Transverse colon (tissue), 4 donors: ENCODE data around the gene ESR1. TPM values are rescaled to one million over a fixed set of nuclear protein-coding genes. Genes with fewer than 3 reads are reported as not detected.
A peak's percentile ranks its signal among the peaks of the same experiment; 100 is the strongest.

Experiments
- DNase-seq: peaks from one replicate; pipeline ENCODE4 v3.0.0-alpha.2; 2019
- H3K27ac ChIP-seq, 4 donors: fragments of 200-600 bp; sonication (generic); 2 replicates each; pipeline ENCODE4 v1.5.1; 2016 to 2018; ENCODE audit warnings: inconsistent platforms in 4 of 4
- H3K27me3 ChIP-seq: fragments of 200-600 bp; sonication (generic); 2 replicates; pipeline ENCODE4 v1.5.1; 2017; ENCODE audit warnings: inconsistent platforms
- H3K36me3 ChIP-seq, 4 donors: fragments of 200-600 bp; sonication (generic); 2 replicates each; pipeline ENCODE4 v1.5.1; 2017 to 2019; ENCODE audit warnings: inconsistent platforms in 4 of 4
- H3K4me1 ChIP-seq, 4 donors: fragments of 200-600 bp; sonication (generic); 2 replicates each; pipeline ENCODE4 v1.5.1; 2017 to 2020; ENCODE audit warnings: inconsistent platforms in 4 of 4
- H3K4me3 ChIP-seq, 4 donors: fragments of 200-600 bp; sonication (generic); 1 replicate in 1 of 4; 2 replicates in 3 of 4; pipeline versions ENCODE4 v1.5.1 to v1.6.1; 2017 to 2019; ENCODE audit warnings: inconsistent platforms in 4 of 4
- H3K9me3 ChIP-seq, 2 donors: fragments of 200-600 bp; sonication (generic); 2 replicates each; pipeline ENCODE4 v1.5.1; 2017 to 2019; ENCODE audit warnings: inconsistent platforms in 2 of 2
- EP300 ChIP-seq: sonication (generic); formaldehyde crosslinking; IDR thresholded peaks from one replicate; pipeline ENCODE4 v1.6.1; 2017; ENCODE audit warnings: antibody characterized with exemption, low read depth
- POLR2A ChIP-seq: fragments of 450-650 bp; IDR thresholded peaks from one replicate; pipeline ENCODE4 v1.6.1; 2016; ENCODE audit warnings: antibody characterized with exemption, mild to moderate bottlenecking, moderate library complexity
- POLR2AphosphoS5 ChIP-seq, 3 donors: sonication (generic); formaldehyde crosslinking; IDR thresholded peaks; one replicate each; pipeline ENCODE4 v1.6.1; 2016; ENCODE audit warnings: antibody characterized with exemption in 3 of 3
- WGBS, 2 donors: methylation state at CpG; one replicate each; pipeline ENCODE4 v1.1.5; 2018; ENCODE audit warnings: low coverage in 1 of 2; 5-methylcytosine and 5-hydroxymethylcytosine counted together
- in situ Hi-C, 4 donors: fragments of 200-750 bp; cut with MboI; loops; one replicate each; pipeline versions ENCODE4 v1.15.0 to v1.15.1; 2017; ENCODE audit warnings: low sequenced_read_pairs in 3 of 4, low pct_ligation_motif_present in 1 of 4, low pct_unique_long_range_greater_than_20kb in 1 of 4
- intact Hi-C: fragments of 100-400 bp; cut with DNase I; formaldehyde crosslinking; loops from one replicate; pipeline ENCODE4 v1.15.1; 2023; ENCODE audit warnings: low total_unique reads
- total RNA-seq, 4 donors: library from RNA; depleted of rRNA; stranded (reverse); fragments of >200 nt; gene quantifications; one replicate each; pipeline ENCODE4 v1.1.0, GENCODE V29; 2016
- TF ChIP-seq, protein P1 (sequence below), 5 experiments: fragments of 200-600 bp in 3 of 5; fragments of 450-650 bp in 2 of 5; sonication (generic) in 3 of 5; IDR thresholded peaks; 1 replicate in 2 of 5; 2 replicates in 3 of 5; pipeline ENCODE4 v1.5.1; 2016 to 2017; ENCODE audit warnings: antibody characterized with exemption in 5 of 5, inconsistent platforms in 3 of 5, mild to moderate bottlenecking in 2 of 5, moderate library complexity in 1 of 5

ESR1 gene
- total RNA-seq, 4 donors from 2014 or later: 0.37 to 0.48 (median 0.41) TPM; not detected in 1

DNA sequence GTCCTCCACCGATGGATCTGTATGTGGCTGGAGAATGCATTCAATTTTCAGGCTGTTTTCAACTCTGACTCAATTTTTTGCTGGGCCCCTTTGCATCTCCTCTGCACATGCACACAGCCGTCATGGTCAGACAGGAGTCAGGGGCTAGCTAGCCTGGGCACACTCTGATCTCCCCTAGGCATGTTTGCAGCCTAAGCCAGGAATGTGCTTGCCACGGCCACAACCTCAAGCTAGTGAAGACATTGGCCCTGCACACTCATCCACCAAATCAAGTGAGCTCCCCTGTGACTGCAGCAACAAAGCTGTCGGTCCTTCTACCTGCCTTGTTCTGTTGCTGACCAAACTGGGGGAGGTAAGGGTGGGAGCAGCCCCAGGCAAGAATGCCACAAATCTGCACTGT is 300.5 kb downstream of the ESR1 start:
- H3K9me3 ChIP-seq: no peaks in the 10 kb centered on the region
- 88 to 95% methylated on average over 1 to 4 of the region's 4 CpGs for WGBS, 2 donors
- no peak overlapping the region for H3K4me3 ChIP-seq
- H3K27ac ChIP-seq: no peak overlapping the region
- no peak for TF ChIP-seq POLR2AphosphoS5 (IDR thresholded peaks at IDR 0.05)
- no peak for TF ChIP-seq EP300
- TF ChIP-seq POLR2A: no peak
- TF ChIP-seq, protein P1, sequence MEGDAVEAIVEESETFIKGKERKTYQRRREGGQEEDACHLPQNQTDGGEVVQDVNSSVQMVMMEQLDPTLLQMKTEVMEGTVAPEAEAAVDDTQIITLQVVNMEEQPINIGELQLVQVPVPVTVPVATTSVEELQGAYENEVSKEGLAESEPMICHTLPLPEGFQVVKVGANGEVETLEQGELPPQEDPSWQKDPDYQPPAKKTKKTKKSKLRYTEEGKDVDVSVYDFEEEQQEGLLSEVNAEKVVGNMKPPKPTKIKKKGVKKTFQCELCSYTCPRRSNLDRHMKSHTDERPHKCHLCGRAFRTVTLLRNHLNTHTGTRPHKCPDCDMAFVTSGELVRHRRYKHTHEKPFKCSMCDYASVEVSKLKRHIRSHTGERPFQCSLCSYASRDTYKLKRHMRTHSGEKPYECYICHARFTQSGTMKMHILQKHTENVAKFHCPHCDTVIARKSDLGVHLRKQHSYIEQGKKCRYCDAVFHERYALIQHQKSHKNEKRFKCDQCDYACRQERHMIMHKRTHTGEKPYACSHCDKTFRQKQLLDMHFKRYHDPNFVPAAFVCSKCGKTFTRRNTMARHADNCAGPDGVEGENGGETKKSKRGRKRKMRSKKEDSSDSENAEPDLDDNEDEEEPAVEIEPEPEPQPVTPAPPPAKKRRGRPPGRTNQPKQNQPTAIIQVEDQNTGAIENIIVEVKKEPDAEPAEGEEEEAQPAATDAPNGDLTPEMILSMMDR (IDR thresholded peaks at IDR 0.05): no peak
- H3K27me3 ChIP-seq: no peaks in the 10 kb centered on the region
- H3K4me1 ChIP-seq: peaks cover 0 to 9% (median 0%) of the 10 kb centered on the region in 4 donors
- DNase-seq: no peak
- in situ Hi-C loops: loop anchor here in 2 of 4 donors (25.0 kb wide), 1 partner anchor 421 kb away; no protein-coding TSS in a partner anchor
- intact Hi-C loops: no loop called here
- no peaks in the 10 kb centered on the region for H3K36me3 ChIP-seq

DNA sequence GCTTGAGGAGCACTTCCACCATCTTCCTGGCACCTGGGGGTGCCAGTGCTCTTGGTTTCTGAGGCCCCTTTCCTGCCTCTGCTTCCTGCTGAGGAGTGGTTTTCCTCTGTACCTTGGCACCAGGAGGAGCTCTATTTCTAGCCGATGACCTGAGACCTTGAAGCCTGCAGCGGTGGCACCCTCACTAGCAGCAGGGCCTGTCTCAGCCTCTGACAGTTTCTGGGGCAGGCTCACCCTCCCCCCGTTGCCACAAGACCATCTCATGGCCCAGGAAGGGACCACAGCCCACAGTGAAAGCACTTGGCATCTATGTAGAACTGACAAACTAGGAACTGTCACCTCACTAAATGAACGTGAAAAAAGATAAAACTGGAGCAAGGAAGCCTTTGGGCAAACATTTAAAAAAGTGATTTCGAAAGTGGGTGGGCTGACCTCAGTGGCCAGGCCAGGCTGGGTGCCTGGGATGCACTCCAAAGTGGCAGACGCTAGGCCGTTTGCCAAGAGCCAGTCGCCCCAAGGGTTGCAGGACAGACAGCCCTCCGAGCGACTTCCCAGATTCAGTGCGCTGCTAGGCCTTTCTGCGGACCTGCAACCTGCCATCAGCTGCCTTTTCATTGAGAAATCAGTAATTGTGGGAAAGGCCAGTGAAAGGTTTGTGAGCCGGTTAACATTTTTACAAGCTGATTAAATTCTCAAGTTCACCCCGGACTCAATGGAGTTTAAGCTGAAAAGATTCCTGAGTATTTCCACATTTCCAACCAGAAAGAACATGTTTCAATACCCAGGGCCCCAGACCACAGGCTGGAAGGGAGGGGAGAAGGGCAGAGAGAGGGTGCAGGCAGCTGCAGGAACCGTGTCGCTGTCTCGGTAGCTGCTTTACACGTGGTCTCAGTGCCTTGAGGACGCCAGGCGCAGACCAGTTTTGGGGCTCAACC is 303.7 kb downstream of the ESR1 start:
- H3K36me3 ChIP-seq: no peaks in the 10 kb centered on the region
- no peak overlapping the region for H3K4me3 ChIP-seq
- no peaks in the 10 kb centered on the region for H3K9me3 ChIP-seq
- no peaks in the 10 kb centered on the region for H3K27me3 ChIP-seq
- intact Hi-C loops: no loop called here
- in situ Hi-C loops: loop anchor here in 2 of 4 donors (25.0 kb wide), 1 partner anchor 424 kb away; no protein-coding TSS in a partner anchor
- WGBS, 2 donors: 36 to 58% methylated on average over 5 to 20 of the region's 20 CpGs
- peak overlapping the region in 1 of 4 donors; percentile 3 for H3K27ac ChIP-seq
- peaks cover 0 to 9% (median 0%) of the 10 kb centered on the region in 4 donors for H3K4me1 ChIP-seq
- TF ChIP-seq EP300 (no peak), POLR2AphosphoS5 (IDR thresholded peaks at IDR 0.05) (no peak), POLR2A (no peak)
- TF ChIP-seq, protein P1 (IDR thresholded peaks at IDR 0.05): no peak
- DNase-seq: no peak

DNA sequence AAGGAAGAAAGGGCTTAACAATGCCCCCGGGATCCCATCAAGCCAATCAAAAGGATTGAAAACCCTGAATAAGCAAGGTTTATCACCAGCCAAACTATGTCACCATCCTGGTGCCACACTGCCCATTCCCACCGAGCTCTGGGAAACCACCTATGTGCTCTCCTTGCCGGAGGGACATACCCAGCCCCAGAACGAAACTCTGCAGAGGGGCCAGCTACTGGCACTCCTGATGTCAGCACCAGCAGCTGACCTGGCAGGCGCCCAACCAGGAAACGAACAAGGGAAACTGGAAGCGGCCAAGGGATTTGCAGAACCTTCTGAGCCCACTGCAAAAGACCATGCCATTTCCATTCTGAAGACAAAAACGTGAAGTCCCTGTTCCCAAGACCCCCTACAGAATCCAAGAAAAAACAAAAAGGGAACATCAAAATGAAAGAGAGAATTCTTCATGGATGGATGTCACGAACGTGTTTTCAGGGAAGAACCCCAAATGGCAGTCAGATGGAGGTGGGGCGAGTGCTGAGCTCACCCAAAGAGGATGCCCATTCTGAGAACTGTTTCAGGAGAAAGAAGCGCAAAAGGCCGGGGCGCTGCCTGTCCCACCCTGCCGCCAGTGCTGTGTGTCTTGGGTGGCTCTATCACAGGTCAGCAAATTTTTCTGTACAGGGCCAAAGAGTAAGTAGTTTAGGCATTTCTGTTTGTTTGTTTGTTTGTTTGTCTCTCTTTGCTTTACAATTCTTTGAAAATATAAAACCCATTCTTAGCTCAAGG is 305.2 kb downstream of the ESR1 start:
- peak; percentile 57 for DNase-seq
- Histone ChIP-seq H3K4me3 (no peak overlapping the region), H3K27me3 (no peaks in the 10 kb centered on the region), H3K27ac (no peak overlapping the region), H3K4me1 (peaks cover 0 to 9% (median 0%) of the 10 kb centered on the region in 4 donors), H3K36me3 (no peaks in the 10 kb centered on the region), H3K9me3 (no peaks in the 10 kb centered on the region)
- in situ Hi-C loops (loop anchor here in 2 of 4 donors (25.0 kb wide), 1 partner anchor 425 kb away; no protein-coding TSS in a partner anchor), intact Hi-C loops (no loop called here)
- TF ChIP-seq, protein P1 (IDR thresholded peaks at IDR 0.05): no peak
- TF ChIP-seq EP300 (no peak), POLR2AphosphoS5 (IDR thresholded peaks at IDR 0.05) (no peak), POLR2A (no peak)
- 62 to 74% methylated on average over 5 to 15 of the region's 15 CpGs for WGBS, 2 donors
